PFSK-1 (cell line): ENCODE data around the gene CLIP4.

Experiments
- POLR2AphosphoS5 ChIP-seq: IDR thresholded peaks from 2 replicates; pipeline ENCODE4 v1.6.1; 2012; ENCODE audit warnings: low read depth, mild to moderate bottlenecking, control low read depth, low read length, moderate library complexity
- TAF1 ChIP-seq: IDR thresholded peaks from 2 replicates; pipeline ENCODE4 v1.6.1; 2012; ENCODE audit warnings: low read length, control low read depth, borderline replicate concordance; ENCODE audit not compliant: insufficient read depth

GRCh38 chr2:29233428-29233827, 118.2 kb downstream of the CLIP4 start:
- TF ChIP-seq TAF1: no peak
- no peak for TF ChIP-seq POLR2AphosphoS5
